Measurements from ENCODE around the gene MFSD12.

Gene MFSD12

GRCh38 chr19:3506384-3507340 lies 50.7 kb downstream of the MFSD12 start:
- DNase-seq (ENCODE audit: low spot score), result no peak

- peak; percentile 99 for DNase-seq (ENCODE audit: low spot score)
These were observed 51.6 kb downstream of the MFSD12 start, which contains the start of gene FZR1 for GRCh38 chr19:3505598-3506383. Gene FZR1 (plus strand): TSS chr19:3506311. CDS start chr19:3522990, 16,679 bp downstream.

- DNase-seq (ENCODE audit: low spot score), result no peak
These were observed 52.7 kb downstream of the MFSD12 start for GRCh38 chr19:3504735-3505134.

DNA sequence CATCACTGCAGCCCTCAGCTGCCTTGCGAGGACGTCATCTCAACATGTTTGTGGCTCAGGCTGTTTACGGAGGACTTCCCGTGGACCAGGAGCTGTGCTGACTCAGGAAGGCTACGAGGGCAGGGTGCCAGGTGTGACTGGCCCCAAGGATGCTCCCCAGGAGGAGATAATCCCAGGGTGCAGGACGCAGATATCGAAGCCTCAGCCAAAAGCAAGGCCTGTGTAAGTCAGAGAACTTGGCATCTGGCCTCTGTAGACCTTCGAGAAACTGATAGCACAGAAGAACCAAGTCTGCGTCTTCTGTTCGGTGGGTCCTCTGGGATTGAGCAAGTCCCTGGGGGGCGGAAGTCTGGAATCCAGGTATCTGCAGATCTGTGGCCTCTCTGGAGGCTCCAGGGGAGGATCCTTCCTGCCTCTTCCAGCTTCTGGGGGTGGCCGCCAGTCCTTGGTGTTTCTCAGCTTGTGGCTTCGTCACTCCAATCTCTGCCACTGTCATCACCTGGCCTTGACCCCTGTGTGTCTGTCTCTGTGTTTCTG lies 54.3 kb downstream of the MFSD12 start:
- DNase-seq (ENCODE audit: low spot score), result no peak

DNA sequence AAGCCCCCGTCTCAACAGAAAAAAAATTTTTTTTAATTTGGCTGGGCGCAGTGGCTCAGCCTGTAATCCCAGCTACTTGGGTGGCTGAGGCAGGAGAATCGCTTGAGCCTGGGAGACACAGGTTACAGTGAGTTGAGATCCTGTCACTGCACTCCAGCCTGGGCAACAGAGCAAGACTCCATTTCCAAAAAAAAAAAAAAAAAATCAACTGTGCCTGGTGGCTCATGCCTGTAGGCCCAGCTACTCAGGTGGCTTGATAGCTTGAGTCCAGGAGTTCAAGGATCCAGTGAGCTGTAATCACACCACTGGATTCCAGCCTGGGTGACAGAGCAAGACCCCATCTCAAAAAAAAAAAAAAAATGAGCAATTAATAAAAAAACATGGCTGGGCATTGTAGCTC lies 55.6 kb downstream of the MFSD12 start:
- no peak for DNase-seq (ENCODE audit: low spot score)

DNA sequence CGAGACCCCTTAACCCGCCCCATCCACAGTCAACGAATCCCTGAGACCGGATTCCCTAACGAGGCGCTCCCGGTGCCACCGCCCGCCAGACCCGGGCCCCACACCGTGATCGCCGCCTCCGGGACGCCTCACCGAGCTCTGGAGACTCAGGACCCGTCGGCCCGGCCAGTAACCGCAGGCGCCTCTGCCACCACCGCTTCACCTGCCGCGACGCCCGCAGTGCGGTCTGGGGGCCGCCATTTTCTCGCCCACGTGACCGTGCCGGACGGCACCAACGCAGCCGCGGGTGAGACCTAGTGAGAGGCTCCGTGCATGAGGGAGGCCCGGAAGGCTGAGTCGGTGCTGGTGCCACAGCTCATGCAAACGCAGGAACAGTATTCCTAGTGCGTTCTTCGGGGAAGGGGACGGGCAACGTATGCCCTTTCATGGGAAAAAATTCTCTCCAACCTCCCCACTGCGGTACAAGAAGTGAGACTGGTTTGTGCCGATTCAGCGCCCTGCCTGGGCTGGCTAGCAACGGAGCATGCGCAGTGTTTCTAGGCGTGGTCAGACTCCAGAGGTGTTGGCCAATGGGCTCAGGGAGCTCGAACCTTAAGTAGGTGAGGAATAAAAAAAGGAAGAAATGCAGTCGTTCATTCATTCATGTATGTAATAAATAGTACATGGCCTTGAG lies 56.8 kb downstream of the MFSD12 start, which contains the start of gene DOHH:
Gene DOHH (minus strand): TSS at position 246 of the 673 bp plus-strand sequence. CDS start 3,860 bp downstream, outside the sequence.
- peak; percentile 99 for DNase-seq (ENCODE audit: low spot score)

DNA sequence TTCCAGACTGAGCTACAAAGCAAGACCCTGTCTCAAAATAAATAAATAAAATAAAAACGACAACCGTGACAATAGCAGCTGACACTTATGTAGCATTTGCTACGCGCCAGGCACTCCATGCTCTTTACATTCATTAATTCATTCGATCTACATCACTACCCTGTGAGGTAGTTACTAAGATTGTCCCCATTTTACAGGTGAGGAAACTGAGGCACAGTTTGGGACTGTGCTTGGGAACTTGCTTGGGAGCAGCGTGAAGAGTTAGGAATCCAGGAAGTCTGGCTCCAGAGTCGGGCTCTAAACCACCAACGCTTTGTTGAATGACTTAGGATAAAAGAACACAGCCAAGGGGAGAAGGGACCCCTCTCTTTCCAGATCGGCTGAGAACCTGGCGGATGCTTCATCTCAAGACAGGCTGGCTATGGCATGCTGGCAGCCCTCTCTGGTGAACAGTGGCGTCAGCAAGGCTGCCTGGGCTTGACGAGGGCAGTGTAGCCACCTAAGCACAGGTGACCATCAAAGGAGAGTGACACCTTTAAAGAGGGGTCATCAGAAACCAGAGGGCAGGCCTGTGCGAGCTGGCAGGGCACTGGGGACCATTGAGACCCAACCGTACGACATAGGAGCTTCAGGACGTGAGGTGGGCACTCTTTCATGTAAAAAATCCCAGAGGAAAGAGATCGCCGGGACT lies 57.5 kb downstream of the MFSD12 start:
- DNase-seq (ENCODE audit: low spot score), result no peak

DNA sequence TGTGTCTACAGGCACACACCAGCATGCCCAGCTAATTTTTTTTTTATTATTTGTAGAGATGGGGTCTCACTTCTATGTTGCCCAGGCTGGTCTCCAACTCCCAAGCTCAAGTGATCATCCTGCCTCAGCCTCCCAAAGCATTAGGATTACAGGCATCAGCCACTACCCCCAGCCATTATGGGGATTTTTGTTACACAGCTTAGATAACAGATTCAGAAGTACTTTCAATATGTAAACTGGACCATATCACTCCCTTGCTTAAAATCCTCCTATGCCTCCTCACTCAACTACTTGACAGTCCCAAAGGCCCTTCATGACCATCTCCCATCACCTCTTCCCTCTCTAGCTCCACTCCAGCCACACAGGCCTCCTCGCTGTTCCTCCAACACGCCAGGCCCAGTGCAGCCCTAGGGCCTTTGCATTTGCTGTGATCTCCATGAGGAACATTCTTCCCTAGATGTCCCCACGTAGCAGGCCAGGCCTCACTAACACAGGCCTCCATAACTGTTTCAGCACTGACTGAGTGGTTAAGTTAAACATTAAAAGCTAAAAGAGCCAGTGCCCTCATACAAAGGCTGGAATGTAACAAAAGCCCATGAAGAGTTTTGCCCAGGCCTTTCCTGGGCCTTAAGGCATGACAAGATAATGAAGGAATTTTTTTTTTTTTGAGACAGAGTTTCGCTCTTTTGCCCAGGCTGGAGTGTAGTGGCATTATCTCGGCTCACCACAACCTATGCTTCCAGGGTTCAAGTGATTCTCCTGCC lies 59.4 kb downstream of the MFSD12 start:
- no peak for DNase-seq (ENCODE audit: low spot score)

DNA sequence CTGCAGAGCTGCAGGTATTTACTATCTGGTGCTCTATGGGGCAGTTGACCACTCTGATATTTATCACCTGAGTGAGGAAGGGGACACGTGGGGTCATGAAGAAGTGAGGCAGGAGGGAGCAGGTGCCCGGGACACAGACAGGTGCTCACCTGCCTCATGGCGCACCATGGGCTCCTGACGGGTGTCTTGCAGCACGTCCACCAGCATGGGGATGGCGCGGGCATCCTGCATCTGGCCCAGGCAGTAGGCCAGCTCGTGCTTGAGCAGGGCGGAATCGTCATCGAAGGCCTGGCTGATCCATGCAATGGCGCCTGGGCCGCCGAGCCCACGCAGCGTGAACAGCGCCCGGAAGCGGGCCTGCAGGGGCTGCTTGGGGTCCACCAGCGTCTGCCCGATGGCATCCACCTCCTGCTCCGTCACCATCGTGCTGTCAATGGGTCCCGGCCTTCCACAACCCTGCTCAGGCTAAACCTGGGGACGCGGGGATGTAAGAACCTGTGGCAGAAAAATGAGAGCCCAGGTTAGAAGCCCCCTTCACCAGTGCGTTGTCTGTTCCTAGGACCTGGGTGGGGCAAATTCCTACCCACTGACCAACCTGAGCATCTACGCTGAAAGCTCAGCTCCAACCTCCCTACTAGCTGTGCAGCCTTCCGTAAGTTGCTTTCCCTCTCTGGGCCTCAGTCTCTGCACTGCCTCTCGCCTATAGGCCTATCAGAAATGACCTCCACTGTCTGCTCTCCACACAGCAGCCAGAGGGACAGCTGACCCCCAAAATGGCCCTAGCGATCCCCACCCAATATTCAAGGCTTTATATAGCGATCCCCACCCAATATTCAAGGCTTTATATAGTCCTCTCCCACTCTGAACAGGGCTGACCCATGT lies 60.8 kb downstream of the MFSD12 start:
- no peak for DNase-seq (ENCODE audit: low spot score)

DNA sequence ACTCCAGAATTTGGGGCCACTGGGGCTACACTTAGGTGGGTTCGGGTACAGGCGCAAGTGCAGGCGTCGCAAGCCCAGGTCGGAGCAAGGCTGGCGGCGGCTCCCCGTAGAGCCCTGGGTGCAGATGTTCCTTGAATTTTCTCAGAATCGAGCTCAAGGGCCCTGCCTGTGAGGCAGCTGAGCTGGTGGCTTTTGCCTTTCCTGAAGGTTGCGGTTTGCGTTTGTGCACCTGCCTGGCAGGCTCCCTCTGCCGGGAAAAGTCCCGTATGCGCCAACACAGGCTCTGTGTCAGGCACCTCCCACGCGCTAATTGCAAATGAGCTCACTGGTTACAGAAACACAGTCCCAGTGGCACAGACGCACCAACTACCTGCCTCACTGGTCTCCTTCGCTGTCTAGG lies 62.8 kb downstream of the MFSD12 start:
- DNase-seq (ENCODE audit: low spot score), result no peak
